CD4-positive, alpha-beta memory T cell (primary cell): ENCODE data around the gene CROCC2. TPM values are rescaled to one million over a fixed set of nuclear protein-coding genes. Genes with fewer than 3 reads are reported as not detected.

ENCODE experiments used
- CTCF ChIA-PET: fragments of 350-600 bp; sonication (Branson Sonifier 250); formaldehyde crosslinking; loops from one replicate; lab custom pipeline; 2021; ENCODE audit warnings: inconsistent platforms; ENCODE audit not compliant: partially characterized antibody; lab: Charles Lee
- POLR2A ChIA-PET: fragments of 350-600 bp; sonication (Branson Sonifier 250); formaldehyde crosslinking; loops from one replicate; lab custom pipeline; 2021; ENCODE audit not compliant: partially characterized antibody; lab: Charles Lee
- DNase-seq, 5 donors: peaks; one replicate each; pipeline versions ENCODE4 v3.0.0 to v3.0.0-alpha.2; 2020 to 2022; ENCODE audit warnings: mixed read lengths in 1 of 5
- H3K27ac ChIP-seq: one replicate; pipeline ENCODE4 v1.7.0; 2013; ENCODE audit warnings: low read depth, low read length
- H3K27me3 ChIP-seq: 2 replicates; pipeline ENCODE4 v1.7.0; 2013; ENCODE audit warnings: mild to moderate bottlenecking, low read length, moderate library complexity; ENCODE audit not compliant: insufficient read depth
- H3K36me3 ChIP-seq: 2 replicates; pipeline ENCODE4 v1.7.0; 2013; ENCODE audit warnings: mild to moderate bottlenecking, low read length, moderate library complexity; ENCODE audit not compliant: insufficient read depth
- H3K4me1 ChIP-seq: 2 replicates; pipeline ENCODE4 v1.7.0; 2013; ENCODE audit warnings: mild to moderate bottlenecking, low read length, moderate library complexity; ENCODE audit not compliant: insufficient read depth
- H3K4me3 ChIP-seq, 2 donors: one replicate each; pipeline ENCODE4 v1.7.0; 2013; ENCODE audit warnings: low read length in 2 of 2, mild to moderate bottlenecking in 1 of 2
- H3K9me3 ChIP-seq, 2 donors: one replicate each; pipeline ENCODE4 v1.7.0; 2013; ENCODE audit warnings: low read length in 2 of 2, control low read depth in 1 of 2; ENCODE audit not compliant: control insufficient read depth in 1 of 2
- H3K27ac Mint-ChIP-seq, 7 donors: one replicate each; pipeline ENCODE4 v1.8.0; 2020 to 2021; ENCODE audit warnings: mixed read lengths in 7 of 7, mild to moderate bottlenecking in 6 of 7, inconsistent platforms in 3 of 7, moderate library complexity in 3 of 7
- H3K27me3 Mint-ChIP-seq, 2 donors: one replicate each; pipeline ENCODE4 v1.8.0; 2020 to 2021; ENCODE audit warnings: mixed read lengths in 2 of 2
- H3K36me3 Mint-ChIP-seq, 2 donors: one replicate each; pipeline ENCODE4 v1.8.0; 2020 to 2021; ENCODE audit warnings: mixed read lengths in 2 of 2, inconsistent platforms in 1 of 2, mild to moderate bottlenecking in 1 of 2
- H3K4me1 Mint-ChIP-seq, 4 donors: one replicate each; pipeline ENCODE4 v1.8.0; 2020 to 2021; ENCODE audit warnings: mixed read lengths in 4 of 4, mild to moderate bottlenecking in 1 of 4
- H3K4me3 Mint-ChIP-seq, 8 donors: one replicate each; pipeline ENCODE4 v1.8.0; 2020 to 2021; ENCODE audit warnings: mixed read lengths in 8 of 8, mild to moderate bottlenecking in 7 of 8, moderate library complexity in 6 of 8, inconsistent platforms in 3 of 8
- H3K9me3 Mint-ChIP-seq, 8 donors: one replicate each; pipeline ENCODE4 v1.8.0; 2020 to 2021; ENCODE audit warnings: mixed read lengths in 8 of 8, mild to moderate bottlenecking in 5 of 8, inconsistent platforms in 3 of 8, moderate library complexity in 1 of 8
- intact Hi-C: fragments of 100-400 bp; cut with micrococcal nuclease; formaldehyde crosslinking; loops from one replicate; pipeline ENCODE4 v1.15.1; 2023
- polyA plus RNA-seq, 2 donors: library from polyadenylated mRNA; unstranded; fragments of 300-500 nt; fragmentation: Illumina TruSeq; gene quantifications; one replicate each; pipeline ENCODE4 v1.2.3, GENCODE V29; 2021
- total RNA-seq, 2 experiments: library from RNA; stranded (reverse); gene quantifications; one replicate each; pipeline ENCODE4 v1.2.3, GENCODE V29; 2021

Gene CROCC2
- total and polyA plus RNA-seq, 4 experiments from 2014 or later = not detected

GRCh38 chr2:241025639-241026038, 119.5 kb downstream of the CROCC2 start:
- Histone ChIP-seq H3K4me1 (no peaks in the 10 kb centered on the region), H3K9me3 (peaks cover 0 to 5% of the 10 kb centered on the region in 2 donors), H3K4me3 (no peak overlapping the region), H3K27ac (no peak overlapping the region), H3K27me3 (no peaks in the 10 kb centered on the region), H3K36me3 (no peaks in the 10 kb centered on the region)
- Mint-ChIP-seq H3K9me3 (peaks cover 0 to 57% (median 38%) of the 10 kb centered on the region in 8 donors), H3K4me1 (peaks cover 0 to 1% (median 0%) of the 10 kb centered on the region in 4 donors), H3K27ac (no peak overlapping the region), H3K27me3 (peaks cover 0 to 2% of the 10 kb centered on the region in 2 donors), H3K4me3 (no peak overlapping the region), H3K36me3 (peaks cover 0 to 6% of the 10 kb centered on the region in 2 donors)
- CTCF ChIA-PET = no interaction called here
- no peak for DNase-seq
- POLR2A ChIA-PET = no interaction called here
- intact Hi-C loops = no loop called here

DNA sequence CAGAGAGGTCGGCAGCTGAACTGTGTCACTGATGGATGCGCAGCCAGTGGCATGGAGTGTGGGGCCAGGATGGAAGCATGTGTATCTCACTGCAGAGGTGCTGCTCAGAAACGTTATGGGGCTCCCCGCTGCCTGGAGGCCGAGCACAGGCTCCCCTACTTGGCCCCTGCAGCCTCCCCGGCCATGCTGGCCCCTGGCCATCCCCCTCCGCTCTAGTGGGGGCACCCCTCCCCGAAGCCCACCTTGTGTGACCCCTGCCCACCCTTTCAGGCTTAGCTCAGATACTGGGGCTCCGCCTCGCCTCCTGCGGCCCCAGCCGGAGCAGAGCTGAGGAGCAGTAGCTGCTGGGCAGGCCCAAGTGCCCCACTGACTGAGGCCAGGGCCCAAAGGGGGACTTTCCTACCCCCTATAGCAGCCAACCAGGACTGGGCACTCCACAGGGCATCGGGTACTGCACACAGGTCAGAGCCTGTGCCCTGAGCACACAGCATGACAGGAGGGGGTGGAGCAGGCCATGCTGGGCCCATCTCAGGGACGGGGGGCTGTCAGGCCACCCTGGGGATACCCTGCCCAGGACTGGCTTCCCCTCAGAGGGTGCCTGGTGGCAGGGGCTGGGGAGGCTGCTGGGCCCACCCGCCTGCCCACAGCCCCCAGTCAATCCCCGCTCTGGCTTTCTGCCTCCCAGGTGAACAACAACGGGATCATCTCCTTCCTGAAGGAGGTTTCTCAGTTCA, 123.6 kb downstream of the CROCC2 start:
- H3K36me3 ChIP-seq = no peaks in the 10 kb centered on the region
- no peaks in the 10 kb centered on the region for H3K27me3 ChIP-seq
- H3K4me1 Mint-ChIP-seq = peaks cover 0 to 4% (median under 1%) of the 10 kb centered on the region in 4 donors
- H3K36me3 Mint-ChIP-seq = peaks cover 0 to 6% of the 10 kb centered on the region in 2 donors
- POLR2A ChIA-PET = no interaction called here
- H3K9me3 Mint-ChIP-seq = peaks cover 0 to 39% (median 28%) of the 10 kb centered on the region in 8 donors
- no peak overlapping the region for H3K27ac ChIP-seq
- DNase-seq = no peak
- H3K27me3 Mint-ChIP-seq = no peaks in the 10 kb centered on the region
- H3K4me3 ChIP-seq = no peak overlapping the region
- peaks cover 0 to 5% of the 10 kb centered on the region in 2 donors for H3K9me3 ChIP-seq
- intact Hi-C loops = no loop called here
- H3K27ac Mint-ChIP-seq = no peak overlapping the region
- no peak overlapping the region for H3K4me3 Mint-ChIP-seq
- CTCF ChIA-PET = no interaction called here
- H3K4me1 ChIP-seq = no peaks in the 10 kb centered on the region

GRCh38 chr2:241030333-241030680, 124.2 kb downstream of the CROCC2 start:
- CTCF ChIA-PET = no interaction called here
- peaks cover 0 to 4% (median 2%) of the 10 kb centered on the region in 4 donors for H3K4me1 Mint-ChIP-seq

DNA sequence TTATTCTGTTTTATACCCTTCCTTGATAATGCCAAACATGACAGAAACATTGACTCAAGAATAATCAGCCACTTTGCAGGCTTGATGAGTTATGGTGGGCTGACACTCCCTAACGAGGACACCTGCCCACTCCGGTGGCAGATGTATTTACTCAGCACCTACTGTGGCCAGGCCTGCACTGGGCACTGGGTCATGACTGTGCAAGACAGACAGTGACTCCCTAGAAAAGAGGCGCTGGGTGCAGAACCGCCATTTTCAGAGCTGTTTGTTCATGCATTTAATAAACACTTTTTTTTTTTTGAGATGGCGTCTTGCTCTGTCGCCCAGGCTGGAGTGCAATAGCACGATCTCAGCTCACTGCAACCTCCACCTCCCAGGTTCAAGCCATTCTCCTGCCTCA, 124.7 kb downstream of the CROCC2 start:
- intact Hi-C loops = no loop called here
- ChIA-PET CTCF (no interaction called here), POLR2A (no interaction called here)
- Histone ChIP-seq H3K4me3 (no peak overlapping the region), H3K27me3 (no peaks in the 10 kb centered on the region), H3K9me3 (no peaks in the 10 kb centered on the region), H3K4me1 (no peaks in the 10 kb centered on the region), H3K36me3 (no peaks in the 10 kb centered on the region), H3K27ac (no peak overlapping the region)
- H3K36me3 Mint-ChIP-seq = peaks cover 0 to 3% of the 10 kb centered on the region in 2 donors
- H3K27me3 Mint-ChIP-seq = no peaks in the 10 kb centered on the region
- DNase-seq = no peak
- H3K4me1 Mint-ChIP-seq = peaks cover 0 to 5% (median 3%) of the 10 kb centered on the region in 4 donors
- no peak overlapping the region for H3K4me3 Mint-ChIP-seq
- peaks cover 0 to 28% (median 19%) of the 10 kb centered on the region in 8 donors for H3K9me3 Mint-ChIP-seq
- peak overlapping the region in 1 of 7 donors; percentile 69 for H3K27ac Mint-ChIP-seq

More at GRCh38 chr2:241030333-241030680, 124.2 kb downstream of the CROCC2 start:
- no peaks in the 10 kb centered on the region for H3K27me3 ChIP-seq
- no peak overlapping the region for H3K27ac Mint-ChIP-seq
- H3K4me3 ChIP-seq = no peak overlapping the region
- POLR2A ChIA-PET = no interaction called here
- H3K9me3 ChIP-seq = no peaks in the 10 kb centered on the region
- H3K36me3 Mint-ChIP-seq = peaks cover 0 to 6% of the 10 kb centered on the region in 2 donors
- H3K4me1 ChIP-seq = no peaks in the 10 kb centered on the region
- no peak overlapping the region for H3K27ac ChIP-seq
- intact Hi-C loops = no loop called here
- no peak overlapping the region for H3K4me3 Mint-ChIP-seq
- H3K36me3 ChIP-seq = no peaks in the 10 kb centered on the region
- DNase-seq = no peak
- no peaks in the 10 kb centered on the region for H3K27me3 Mint-ChIP-seq
- H3K9me3 Mint-ChIP-seq = peaks cover 0 to 34% (median 22%) of the 10 kb centered on the region in 8 donors

DNA sequence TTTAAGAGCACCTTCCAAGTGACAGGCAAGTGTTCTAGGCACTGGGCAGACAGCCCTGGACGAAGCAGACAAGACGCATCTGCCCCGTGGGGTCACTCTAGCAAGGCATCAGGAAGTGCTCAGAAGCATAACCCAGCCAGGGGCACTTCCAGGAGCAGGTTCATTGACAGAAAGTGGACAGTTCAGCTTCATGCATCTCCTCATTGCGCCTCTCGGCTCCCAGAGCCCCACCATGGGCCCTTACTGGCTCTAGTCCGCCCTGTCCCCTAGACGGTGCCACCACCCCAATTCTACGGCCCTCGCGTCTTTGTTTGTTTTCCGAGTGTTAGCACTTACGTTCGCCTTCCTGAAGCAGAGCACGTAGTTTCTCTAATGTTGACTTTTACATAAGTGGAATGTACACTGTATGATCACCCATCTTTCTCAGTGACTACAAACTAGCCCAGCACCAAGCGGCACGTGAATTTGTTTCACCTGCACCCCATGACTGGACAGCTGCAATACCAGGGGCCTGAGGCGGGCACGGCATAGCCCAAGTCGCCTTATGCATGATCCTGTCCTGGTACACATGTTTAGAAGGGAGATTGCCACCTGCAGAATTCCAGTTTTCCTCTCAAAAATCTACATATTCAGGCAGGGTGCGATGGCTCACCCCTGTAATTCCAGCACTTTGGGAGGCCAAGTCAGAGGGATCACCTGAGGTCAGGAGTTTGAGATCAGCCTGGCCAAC, 125.5 kb downstream of the CROCC2 start:
- ChIA-PET POLR2A (no interaction called here), CTCF (no interaction called here)
- H3K9me3 ChIP-seq = no peaks in the 10 kb centered on the region
- peaks cover 0 to 2% of the 10 kb centered on the region in 2 donors for H3K36me3 Mint-ChIP-seq
- H3K9me3 Mint-ChIP-seq = peaks cover 0 to 23% (median 13%) of the 10 kb centered on the region in 8 donors
- no peaks in the 10 kb centered on the region for H3K36me3 ChIP-seq
- no peak overlapping the region for H3K4me3 ChIP-seq
- no peaks in the 10 kb centered on the region for H3K27me3 Mint-ChIP-seq
- H3K4me3 Mint-ChIP-seq = no peak overlapping the region
- H3K27ac Mint-ChIP-seq = peak overlapping the region in 2 of 7 donors; percentile 7 to 69
- DNase-seq = no peak
- intact Hi-C loops = no loop called here
- peaks cover 0 to 10% (median 2%) of the 10 kb centered on the region in 4 donors for H3K4me1 Mint-ChIP-seq
- H3K4me1 ChIP-seq = no peaks in the 10 kb centered on the region
- H3K27me3 ChIP-seq = no peaks in the 10 kb centered on the region
- H3K27ac ChIP-seq = no peak overlapping the region

- ChIA-PET CTCF (no interaction called here), POLR2A (no interaction called here)
- DNase-seq = peak in 1 of 5 donors; percentile 24
- peaks cover 6 to 27% (median 13%) of the 10 kb centered on the region in 4 donors for H3K4me1 Mint-ChIP-seq
- intact Hi-C loops = no loop called here
- Histone ChIP-seq H3K27ac (no peak overlapping the region), H3K4me3 (no peak overlapping the region), H3K4me1 (peaks cover 18% of the 10 kb centered on the region), H3K9me3 (no peaks in the 10 kb centered on the region), H3K27me3 (no peaks in the 10 kb centered on the region), H3K36me3 (no peaks in the 10 kb centered on the region)
- H3K27me3 Mint-ChIP-seq = no peaks in the 10 kb centered on the region
- H3K9me3 Mint-ChIP-seq = peaks cover 0 to 4% (median 1%) of the 10 kb centered on the region in 8 donors
- H3K36me3 Mint-ChIP-seq = peaks cover 0 to 11% of the 10 kb centered on the region in 2 donors
- H3K4me3 Mint-ChIP-seq = peak overlapping the region in 3 of 8 donors; percentile 18 to 71 (median 44)
- peak overlapping the region; percentile 6 to 86 (median 55) for H3K27ac Mint-ChIP-seq
Measured at GRCh38 chr2:241033336-241033987, 127.3 kb downstream of the CROCC2 start.

DNA sequence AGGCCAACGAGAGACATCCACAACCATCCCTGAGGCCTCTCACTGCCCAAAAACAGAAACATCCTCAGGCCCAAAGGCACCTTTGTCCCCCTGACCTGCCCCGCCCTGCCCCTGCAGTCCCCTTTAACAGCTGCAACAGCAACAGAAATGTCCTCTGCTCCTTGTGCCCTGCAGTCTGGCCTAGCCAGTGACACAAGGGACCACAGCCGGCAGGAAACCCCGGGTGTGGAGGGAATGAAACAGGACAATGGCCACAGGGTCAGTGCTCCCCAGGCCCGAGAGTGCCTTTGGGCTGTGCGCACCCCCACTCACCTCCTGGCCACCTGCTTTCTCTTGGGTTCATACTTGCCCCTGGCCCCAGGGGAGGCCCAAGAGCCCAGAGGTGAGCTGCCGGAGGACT, 127.9 kb downstream of the CROCC2 start:
- H3K4me3 ChIP-seq = no peak overlapping the region
- H3K9me3 Mint-ChIP-seq = peaks cover 0 to 2% (median 0%) of the 10 kb centered on the region in 8 donors
- ChIA-PET CTCF (no interaction called here), POLR2A (no interaction called here)
- H3K27ac ChIP-seq = no peak overlapping the region
- H3K4me1 Mint-ChIP-seq = peaks cover 6 to 32% (median 14%) of the 10 kb centered on the region in 4 donors
- H3K36me3 ChIP-seq = no peaks in the 10 kb centered on the region
- H3K27me3 Mint-ChIP-seq = no peaks in the 10 kb centered on the region
- DNase-seq = no peak
- peaks cover 22% of the 10 kb centered on the region for H3K4me1 ChIP-seq
- H3K27me3 ChIP-seq = no peaks in the 10 kb centered on the region
- intact Hi-C loops = no loop called here
- H3K27ac Mint-ChIP-seq = peak overlapping the region in 5 of 7 donors; percentile 12 to 86 (median 61)
- H3K9me3 ChIP-seq = no peaks in the 10 kb centered on the region
- peaks cover 0 to 11% of the 10 kb centered on the region in 2 donors for H3K36me3 Mint-ChIP-seq
- H3K4me3 Mint-ChIP-seq = peak overlapping the region in 1 of 8 donors; percentile 71
